ENCODE data around the gene NFASC. TPM values are rescaled to one million over a fixed set of nuclear protein-coding genes. Genes with fewer than 3 reads are reported as not detected.

Gene NFASC
- total RNA-seq, 2 donors from 2014 or later, result 4.4 to 7.6 TPM

- H3K36me3 ChIP-seq (replicated peaks in 1 of 2; ENCODE audit: insufficient read depth in 1 of 2, low read depth in 2 of 2), result no peaks in the 10 kb centered on the region
- no peak overlapping the region for H3K4me3 ChIP-seq
- peak overlapping the region in 2 of 4 donors; percentile 26 to 31 for H3K27ac ChIP-seq
- no peak for TF ChIP-seq POLR2A (IDR thresholded peaks at IDR 0.05)
- no peak for TF ChIP-seq CTCF (IDR thresholded peaks at IDR 0.05)
- intact Hi-C loops (cut with DNase I), result no loop called here
- DNase-seq (no peak), ATAC-seq (no peak)
- WGBS, 2 donors, result 78 to 86% methylated on average over 6 of the region's 6 CpGs
- no peaks in the 10 kb centered on the region for H3K27me3 ChIP-seq
- peaks cover 10% of the 10 kb centered on the region for H3K4me1 ChIP-seq
- H3K9me3 ChIP-seq, result no peaks in the 10 kb centered on the region
Observed at GRCh38 chr1:204962742-204963632, 92.3 kb downstream of the NFASC start.

- no peaks in the 10 kb centered on the region for H3K4me1 ChIP-seq
- TF ChIP-seq POLR2A (IDR thresholded peaks at IDR 0.05), result no peak
- no peak for TF ChIP-seq CTCF (IDR thresholded peaks at IDR 0.05)
- H3K9me3 ChIP-seq, result no peaks in the 10 kb centered on the region
- intact Hi-C loops (cut with DNase I), result no loop called here
- 46 to 57% methylated on average over 6 of the region's 6 CpGs for WGBS, 2 donors
- ATAC-seq, result no peak
- no peak overlapping the region for H3K4me3 ChIP-seq
- no peak overlapping the region for H3K27ac ChIP-seq
- DNase-seq, result no peak
- H3K36me3 ChIP-seq (replicated peaks in 1 of 2; ENCODE audit: insufficient read depth in 1 of 2, low read depth in 2 of 2), result no peaks in the 10 kb centered on the region
- H3K27me3 ChIP-seq, result no peaks in the 10 kb centered on the region
Observed at GRCh38 chr1:204967451-204967850, 96.8 kb downstream of the NFASC start.

- intact Hi-C loops (cut with DNase I), result no loop called here
- 83 to 88% methylated on average over 7 to 10 of the region's 10 CpGs for WGBS, 2 donors
- Histone ChIP-seq H3K27ac (no peak overlapping the region), H3K4me3 (no peak overlapping the region), H3K4me1 (no peaks in the 10 kb centered on the region), H3K27me3 (no peaks in the 10 kb centered on the region), H3K36me3 (replicated peaks in 1 of 2; ENCODE audit: insufficient read depth in 1 of 2, low read depth in 2 of 2) (no peaks in the 10 kb centered on the region), H3K9me3 (no peaks in the 10 kb centered on the region)
- no peak for DNase-seq
- ATAC-seq, result no peak
- TF ChIP-seq CTCF (IDR thresholded peaks at IDR 0.05) (no peak), POLR2A (IDR thresholded peaks at IDR 0.05) (no peak)
Observed at GRCh38 chr1:204968135-204968534, 97.5 kb downstream of the NFASC start.

- no peak for ATAC-seq
- H3K4me3 ChIP-seq, result no peak overlapping the region
- no peaks in the 10 kb centered on the region for H3K4me1 ChIP-seq
- 66 to 70% methylated on average over 15 to 16 of the region's 16 CpGs for WGBS, 2 donors
- H3K27ac ChIP-seq, result no peak overlapping the region
- DNase-seq, result no peak
- TF ChIP-seq CTCF (IDR thresholded peaks at IDR 0.05) (no peak), POLR2A (IDR thresholded peaks at IDR 0.05) (no peak)
- H3K27me3 ChIP-seq, result no peaks in the 10 kb centered on the region
- intact Hi-C loops (cut with DNase I), result no loop called here
- H3K36me3 ChIP-seq (replicated peaks in 1 of 2; ENCODE audit: insufficient read depth in 1 of 2, low read depth in 2 of 2), result no peaks in the 10 kb centered on the region
- no peaks in the 10 kb centered on the region for H3K9me3 ChIP-seq
Observed at GRCh38 chr1:204968951-204969350, 98.3 kb downstream of the NFASC start.

- WGBS, 2 donors, result 81 to 84% methylated on average over 2 of the region's 2 CpGs
- TF ChIP-seq POLR2A (IDR thresholded peaks at IDR 0.05) (no peak), CTCF (IDR thresholded peaks at IDR 0.05) (no peak)
- no peaks in the 10 kb centered on the region for H3K9me3 ChIP-seq
- no peak for DNase-seq
- intact Hi-C loops (cut with DNase I), result no loop called here
- H3K36me3 ChIP-seq (replicated peaks in 1 of 2; ENCODE audit: insufficient read depth in 1 of 2, low read depth in 2 of 2), result no peaks in the 10 kb centered on the region
- no peak overlapping the region for H3K27ac ChIP-seq
- H3K4me1 ChIP-seq, result no peaks in the 10 kb centered on the region
- H3K4me3 ChIP-seq, result no peak overlapping the region
- no peak for ATAC-seq
- H3K27me3 ChIP-seq, result no peaks in the 10 kb centered on the region
Observed at GRCh38 chr1:204970937-204971336, 100.3 kb downstream of the NFASC start.
